ENCODE measurements around the gene ZNF70. TPM values are rescaled to one million over a fixed set of nuclear protein-coding genes. Genes with fewer than 3 reads are reported as not detected.

The ZNF70 gene
- total RNA-seq, 1 donor from 2014 or later: 4.1 TPM

DNA sequence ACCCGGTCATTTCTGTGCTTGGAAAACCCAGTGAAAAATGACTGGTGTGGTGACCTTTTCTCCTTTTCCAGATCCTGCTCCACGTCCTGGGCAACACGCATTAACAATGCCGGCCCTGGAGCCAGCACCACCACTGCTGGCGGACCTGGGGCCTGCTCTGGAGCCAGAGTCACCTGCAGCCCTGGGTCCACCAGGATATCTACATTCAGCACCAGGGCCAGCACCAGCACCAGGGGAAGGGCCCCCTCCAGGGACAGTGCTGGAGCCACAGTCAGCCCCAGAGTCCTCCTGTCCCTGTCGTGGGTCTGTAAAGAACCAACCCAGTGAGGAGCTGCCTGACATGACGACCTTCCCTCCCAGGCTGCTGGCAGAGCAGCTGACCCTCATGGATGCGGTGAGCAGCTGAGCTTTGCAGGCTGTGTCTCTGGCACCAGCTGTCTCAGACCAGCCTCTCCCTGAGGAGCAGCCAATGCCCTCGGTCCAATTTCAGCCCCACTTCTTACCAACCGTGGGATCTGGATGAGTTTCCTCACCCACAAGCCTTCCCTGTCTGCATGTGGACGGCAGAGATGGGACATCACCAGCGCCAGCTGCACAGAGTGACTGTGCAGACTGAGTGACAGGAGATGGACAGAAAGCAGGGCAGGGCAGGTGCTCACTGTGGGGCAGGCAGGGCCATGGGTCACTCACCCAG is 58.2 kb downstream of the ZNF70 start:
- no peak for DNase-seq

- DNase-seq: no peak
Observed at GRCh38 chr22:23691748-23692423, 59.0 kb downstream of the ZNF70 start.

DNA sequence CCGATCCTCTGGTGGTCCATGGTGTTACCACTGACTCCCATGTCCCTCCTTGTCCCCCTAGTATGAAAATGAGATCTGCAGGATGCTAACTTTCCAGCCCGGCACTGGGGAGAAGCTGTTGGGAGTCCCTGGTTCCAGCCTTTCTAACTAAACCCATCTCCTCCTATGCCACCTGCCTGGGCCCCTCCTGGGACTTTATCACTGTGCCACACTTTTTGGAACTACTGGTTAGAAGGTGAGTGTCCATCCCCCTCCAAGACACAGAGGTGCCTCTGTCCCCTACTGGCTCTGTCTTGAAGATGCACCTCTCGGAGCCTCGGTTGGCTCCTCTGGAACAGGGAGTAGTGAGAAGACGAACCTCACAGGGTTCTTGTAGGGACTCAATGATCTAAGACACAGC is 60.2 kb downstream of the ZNF70 start, which contains the start of gene RGL4:
Gene RGL4, plus strand, starts transcription at position 301 of the 400 bp plus-strand sequence. CDS start 1,018 bp downstream, outside the sequence.
- DNase-seq: no peak

GRCh38 chr22:23689414-23689813 is 61.5 kb downstream of the ZNF70 start:
- no peak for DNase-seq

Other genes with a start within 250 kb of the ZNF70 start
- not detected for gene IGLL1, start 170.8 kb downstream of the ZNF70 start, total RNA-seq
- 0.31 TPM for gene DRICH1, start 118.8 kb downstream of the ZNF70 start, total RNA-seq
- gene RGL4, start 60.1 kb downstream of the ZNF70 start, total RNA-seq: not detected
- not detected for gene VPREB3, start 3.3 kb upstream of the ZNF70 start, total RNA-seq
- not detected for gene C22orf15, start 11.9 kb upstream of the ZNF70 start, total RNA-seq
- gene CHCHD10, start 16.9 kb upstream of the ZNF70 start, total RNA-seq: 3.4 TPM
- gene MMP11, start 21.7 kb upstream of the ZNF70 start, total RNA-seq: 14.8 TPM
- 19.7 TPM for gene SMARCB1, start 35.9 kb upstream of the ZNF70 start, total RNA-seq
- 0.62 TPM for gene DERL3, start 87.9 kb upstream of the ZNF70 start, total RNA-seq
- 8.4 TPM for gene SLC2A11, start 106.8 kb upstream of the ZNF70 start, total RNA-seq
- gene MIF, start 143.3 kb upstream of the ZNF70 start, total RNA-seq: 85.2 TPM
- gene GSTT2B, start 210.1 kb upstream of the ZNF70 start, total RNA-seq: 4.1 TPM
- 3.1 TPM for gene DDTL, start 215.8 kb upstream of the ZNF70 start, total RNA-seq
- 68.6 TPM for gene DDT, start 223.3 kb upstream of the ZNF70 start, total RNA-seq
- gene GSTT2, start 229.0 kb upstream of the ZNF70 start, total RNA-seq: not detected